GM15510 (cell line): ENCODE data around the gene FBXW7.

ENCODE experiments used
- POLR2A ChIP-seq: IDR thresholded peaks from 3 replicates; pipeline ENCODE4 v1.6.1; 2011; ENCODE audit warnings: borderline replicate concordance; ENCODE audit not compliant: insufficient read length; ENCODE audit errors: extremely low read depth

Gene FBXW7

DNA sequence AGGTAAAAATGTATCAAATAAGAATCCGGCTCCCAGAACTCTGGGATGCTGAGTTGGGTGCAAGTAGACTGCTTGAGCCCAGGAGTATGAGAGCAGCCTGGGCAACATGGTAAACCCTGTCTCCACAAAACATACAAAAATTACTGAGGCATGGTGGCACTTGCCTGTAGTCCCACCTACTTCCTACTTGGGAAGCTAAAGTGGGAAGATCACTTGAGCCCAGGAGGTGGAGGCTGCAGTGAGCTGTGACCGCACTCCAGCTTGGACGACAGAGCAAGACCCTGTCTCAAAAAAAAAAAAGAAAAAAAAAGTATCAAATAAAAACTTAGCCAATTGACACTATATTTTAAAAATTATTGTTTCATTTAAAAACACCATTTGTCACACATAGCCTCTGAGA is 84.4 kb downstream of the FBXW7 start:
- no peak for TF ChIP-seq POLR2A

GRCh38 chr4:152448854-152449253 is 87.0 kb downstream of the FBXW7 start:
- TF ChIP-seq POLR2A: no peak

DNA sequence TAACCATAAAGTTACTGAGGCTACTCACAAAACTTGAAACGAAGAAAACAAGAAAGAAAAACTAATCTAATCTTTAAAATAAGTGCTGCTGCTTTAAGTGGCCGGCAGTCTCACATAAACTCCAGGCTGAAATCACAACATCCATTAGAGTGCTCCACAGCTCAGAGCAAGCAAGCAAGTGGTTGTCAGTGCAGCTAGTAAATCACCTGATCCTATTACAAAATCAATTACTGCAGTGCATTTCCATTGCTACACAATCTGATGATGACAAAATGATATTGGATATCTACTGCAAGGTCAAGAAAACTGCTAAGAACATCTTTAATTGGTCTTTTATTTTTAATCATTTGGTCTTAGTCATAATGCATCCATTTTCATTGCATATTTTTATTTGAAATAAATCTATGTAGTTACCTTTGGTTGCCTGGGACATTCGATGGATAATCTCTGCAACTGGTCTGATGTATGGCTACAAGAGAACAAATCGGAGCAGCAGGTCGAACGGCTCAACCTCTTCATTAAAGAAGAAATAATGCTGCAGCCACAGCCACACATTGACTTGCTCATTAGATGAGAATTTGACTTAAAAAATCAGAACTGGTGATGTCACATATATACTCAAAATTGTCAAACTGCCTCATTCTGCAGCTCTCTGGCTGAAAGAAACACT is 87.7 kb downstream of the FBXW7 start:
- no peak for TF ChIP-seq POLR2A

GRCh38 chr4:152443859-152444258 is 92.0 kb downstream of the FBXW7 start:
- TF ChIP-seq POLR2A: no peak

- TF ChIP-seq POLR2A: no peak
These were observed 98.3 kb downstream of the FBXW7 start for GRCh38 chr4:152437561-152437960.

DNA sequence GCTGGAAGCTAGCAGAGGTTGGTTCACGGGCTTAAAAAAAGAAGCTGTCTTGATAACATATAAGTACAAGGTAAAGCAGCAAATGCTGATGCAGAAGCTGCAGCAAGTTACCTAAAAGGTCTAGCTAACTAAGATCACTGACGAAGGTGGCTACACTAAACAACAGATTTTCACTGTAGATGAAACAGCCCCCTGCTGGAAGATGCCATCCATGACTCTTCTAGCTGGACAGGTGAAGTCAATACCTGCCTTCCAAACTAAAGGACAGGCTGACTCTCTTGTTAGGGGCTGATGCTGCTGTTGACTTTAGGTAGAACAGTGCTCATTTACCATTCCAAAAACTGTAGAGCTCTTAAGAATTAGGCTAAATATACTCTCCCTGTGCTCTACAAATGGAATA is 99.5 kb downstream of the FBXW7 start:
- no peak for TF ChIP-seq POLR2A

GRCh38 chr4:152434011-152434410 is 101.9 kb downstream of the FBXW7 start:
- TF ChIP-seq POLR2A: no peak

GRCh38 chr4:152431784-152432183 is 104.1 kb downstream of the FBXW7 start:
- no peak for TF ChIP-seq POLR2A

DNA sequence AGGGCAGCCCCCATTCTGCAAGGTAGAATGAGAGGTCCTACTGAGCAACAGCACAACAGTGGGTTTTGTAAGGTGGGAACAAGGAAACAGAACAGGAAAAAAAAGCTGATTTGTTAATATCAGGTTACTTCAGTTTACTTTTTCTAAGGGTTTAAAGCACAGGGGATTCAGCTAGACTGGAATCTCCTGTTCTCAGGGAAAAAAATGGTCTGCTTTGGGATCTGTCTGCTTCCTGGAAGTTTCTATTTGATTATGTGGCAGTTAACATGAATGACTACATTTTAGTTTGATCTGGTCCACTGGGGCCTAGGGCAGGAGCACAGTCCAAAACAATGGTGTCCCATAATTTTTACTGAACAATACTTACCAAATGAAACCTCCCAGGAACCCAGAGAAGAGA is 104.6 kb downstream of the FBXW7 start:
- TF ChIP-seq POLR2A: no peak

DNA sequence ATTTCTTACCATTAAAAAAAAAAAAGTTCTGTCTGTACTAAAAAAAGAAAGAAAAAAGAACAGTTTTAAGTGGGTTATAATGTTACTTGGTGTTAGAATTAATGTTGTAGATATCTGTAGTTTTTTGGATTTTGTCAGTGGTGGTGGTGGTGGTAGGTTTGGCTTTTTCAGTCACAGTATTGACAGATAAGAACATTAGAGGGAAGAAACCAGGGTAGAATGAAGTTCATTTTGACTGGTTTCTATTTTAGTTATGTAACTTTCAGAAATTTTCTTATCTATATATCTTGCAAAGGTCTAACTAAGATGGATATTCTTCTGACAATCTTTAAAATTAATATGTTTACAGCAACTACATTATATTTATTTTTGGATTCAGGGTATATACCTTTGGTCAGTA is 105.4 kb downstream of the FBXW7 start:
- no peak for TF ChIP-seq POLR2A

DNA sequence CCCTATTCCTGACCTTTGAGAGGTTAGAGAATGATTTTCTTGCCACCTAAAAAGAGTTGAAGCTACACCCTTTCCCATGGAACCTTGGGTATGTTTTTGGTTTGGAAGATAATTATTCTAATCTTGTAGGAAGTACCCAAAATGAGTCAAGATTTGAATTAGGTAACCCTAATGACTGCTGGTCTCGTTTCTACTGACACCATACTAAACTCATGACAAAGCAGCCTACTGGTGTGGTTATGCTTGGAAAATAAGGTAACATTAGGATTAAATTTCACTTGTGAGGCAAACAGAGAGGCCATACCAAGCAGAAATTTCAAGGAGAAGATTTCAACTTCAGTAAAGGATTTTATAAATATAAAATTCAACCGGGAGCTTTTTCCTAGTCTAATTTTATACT is 107.9 kb downstream of the FBXW7 start:
- TF ChIP-seq POLR2A: no peak

DNA sequence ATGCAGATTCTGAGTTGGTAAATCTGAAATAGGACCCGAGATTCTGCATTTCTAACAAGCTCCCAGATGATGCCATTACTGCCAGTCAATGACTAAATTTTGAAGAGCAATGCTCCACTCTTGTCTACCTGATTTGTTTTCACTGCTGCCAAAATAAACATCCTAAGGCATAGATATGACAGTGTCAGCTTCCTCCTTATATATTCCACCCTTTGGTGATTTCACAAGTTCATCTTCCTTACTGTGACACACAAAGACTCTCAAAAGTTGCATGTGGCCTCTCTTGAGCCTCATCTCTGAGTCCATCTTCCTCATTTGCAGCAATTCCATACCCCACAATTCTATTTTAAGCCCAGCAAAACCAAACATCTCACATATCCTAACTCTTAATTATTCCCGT is 110.9 kb downstream of the FBXW7 start:
- no peak for TF ChIP-seq POLR2A

DNA sequence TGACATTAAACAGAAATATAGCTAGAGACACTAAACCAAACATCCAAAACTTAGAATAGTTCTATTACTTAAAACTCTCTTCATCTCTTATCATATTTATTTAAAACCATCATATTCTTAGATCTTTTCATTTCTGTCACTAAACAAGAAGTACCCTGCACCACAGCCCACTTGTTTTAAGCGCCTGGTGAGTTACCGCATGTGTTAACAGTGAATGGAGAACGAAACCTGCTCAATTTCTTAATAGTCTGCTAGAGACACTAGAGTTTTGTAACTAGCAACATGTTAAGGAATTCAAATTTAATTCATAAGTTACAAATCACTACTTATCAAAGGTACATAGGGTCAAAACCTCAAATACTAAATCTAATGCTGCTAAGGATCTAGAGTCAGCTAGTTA is 111.5 kb downstream of the FBXW7 start:
- no peak for TF ChIP-seq POLR2A

DNA sequence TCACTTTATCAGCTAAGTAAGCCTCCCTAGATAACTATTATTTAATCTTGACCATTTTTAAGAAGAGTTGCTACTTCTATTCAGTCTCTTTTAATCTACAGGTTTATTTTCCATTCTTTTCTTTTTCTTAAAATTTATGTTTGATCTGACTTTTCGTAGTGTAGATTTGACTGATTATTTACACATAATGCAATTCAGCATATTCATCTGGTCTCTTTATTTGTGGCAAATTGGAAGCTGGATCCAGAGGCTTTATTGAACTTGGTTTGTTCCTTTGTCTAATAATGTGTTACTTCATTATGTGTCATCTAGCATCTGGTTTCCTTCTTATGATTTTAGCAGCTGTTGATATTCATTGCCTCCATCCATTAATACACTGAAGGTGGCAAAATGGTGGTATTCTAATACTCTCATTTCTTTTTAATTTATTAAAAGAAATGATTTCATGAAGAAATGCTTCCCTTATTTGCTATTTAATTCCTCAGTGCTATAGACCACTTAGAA is 113.0 kb downstream of the FBXW7 start:
- no peak for TF ChIP-seq POLR2A

- TF ChIP-seq POLR2A: no peak
These were observed 114.3 kb downstream of the FBXW7 start for GRCh38 chr4:152421576-152421975.

DNA sequence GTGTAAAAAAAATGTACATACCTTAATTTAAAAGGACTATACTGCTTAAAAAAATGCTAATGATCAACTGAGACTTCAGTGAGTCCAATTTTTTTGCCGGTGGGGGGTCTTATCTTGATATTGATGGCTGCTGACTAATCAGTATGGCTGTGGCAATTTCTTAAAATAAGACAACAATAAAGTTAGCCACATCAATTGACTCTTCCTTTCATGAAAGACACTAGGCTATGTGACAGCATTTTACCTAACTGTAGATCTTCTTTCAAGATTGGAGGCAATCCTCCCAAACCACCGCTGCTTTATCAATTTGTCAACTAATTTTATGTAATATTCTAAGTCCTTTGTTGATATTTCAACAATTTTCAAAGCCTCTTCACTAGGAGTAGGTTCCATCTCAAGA is 116.1 kb downstream of the FBXW7 start:
- TF ChIP-seq POLR2A: no peak

DNA sequence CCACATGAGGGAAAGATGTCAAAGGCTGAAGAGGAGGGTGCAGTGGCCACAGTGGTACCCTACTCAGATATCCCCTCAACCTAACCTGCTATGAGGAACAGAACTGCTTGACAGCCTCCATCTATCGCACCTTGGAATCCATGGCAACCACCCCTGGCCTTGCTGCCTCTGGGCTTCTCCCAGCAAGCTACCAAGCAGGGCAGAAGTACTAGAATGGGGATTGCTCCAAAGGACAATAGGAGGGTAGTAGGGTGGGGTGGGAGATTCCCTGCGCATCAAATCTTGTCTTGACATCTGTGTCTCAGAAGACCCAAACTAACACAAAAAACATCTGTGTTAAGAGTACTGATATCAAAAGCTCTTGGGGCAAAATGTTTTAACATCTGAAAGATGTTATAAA is 118.2 kb downstream of the FBXW7 start:
- no peak for TF ChIP-seq POLR2A
